IgD-negative memory B cell (primary cell): Measurements from ENCODE around the gene AHCTF1. TPM values are rescaled to one million over a fixed set of nuclear protein-coding genes. Genes with fewer than 3 reads are reported as not detected.
A peak's percentile ranks its signal among the peaks of the same experiment; 100 is the strongest.

Experiments used
- H3K27ac Mint-ChIP-seq, 3 donors: one replicate each; pipeline ENCODE4 v1.8.0; 2020 to 2022; ENCODE audit warnings: mild to moderate bottlenecking in 3 of 3, mixed read lengths in 3 of 3, moderate library complexity in 1 of 3
- H3K27me3 Mint-ChIP-seq: one replicate; pipeline ENCODE4 v1.8.0; 2021; ENCODE audit warnings: mixed read lengths
- H3K36me3 Mint-ChIP-seq: one replicate; pipeline ENCODE4 v1.8.0; 2020; ENCODE audit warnings: mild to moderate bottlenecking, mixed read lengths
- H3K4me1 Mint-ChIP-seq, 3 donors: one replicate each; pipeline ENCODE4 v1.8.0; 2020 to 2022; ENCODE audit warnings: mixed read lengths in 3 of 3, mild to moderate bottlenecking in 1 of 3
- H3K4me3 Mint-ChIP-seq, 4 donors: one replicate each; pipeline ENCODE4 v1.8.0; 2020 to 2022; ENCODE audit warnings: mild to moderate bottlenecking in 4 of 4, mixed read lengths in 4 of 4, moderate library complexity in 3 of 4
- H3K9me3 Mint-ChIP-seq, 3 donors: one replicate each; pipeline ENCODE4 v1.8.0; 2020 to 2021; ENCODE audit warnings: mixed read lengths in 3 of 3, mild to moderate bottlenecking in 1 of 3
- polyA plus RNA-seq: library from polyadenylated mRNA; unstranded; fragments of 300-500 nt; fragmentation: Illumina TruSeq; gene quantifications from one replicate; pipeline ENCODE4 v1.2.3, GENCODE V29; 2021

Gene AHCTF1
- polyA plus RNA-seq, 1 donor from 2014 or later = 16.0 TPM

DNA sequence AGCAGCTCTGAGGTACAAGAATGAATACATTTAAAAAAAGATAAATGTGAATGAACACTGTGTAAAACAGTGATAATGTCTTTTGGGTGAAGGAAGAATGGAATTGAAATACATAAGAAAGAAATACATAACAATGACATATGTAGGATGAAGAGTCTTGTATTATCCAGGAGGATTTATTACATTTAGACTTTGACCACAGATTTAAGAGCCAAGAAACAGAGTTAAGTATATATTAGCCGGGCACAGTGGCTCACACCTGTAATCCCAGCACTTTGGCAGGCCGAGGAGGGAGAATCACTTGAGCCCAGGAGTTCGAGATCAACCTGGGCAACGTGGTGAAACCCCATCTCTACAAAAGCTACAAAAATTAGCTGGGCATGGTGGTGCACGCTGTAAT lies 127.9 kb downstream of the AHCTF1 start:
- H3K4me1 Mint-ChIP-seq = peaks cover 0 to 4% (median 0%) of the 10 kb centered on the region in 3 donors
- H3K27me3 Mint-ChIP-seq = peaks cover 2% of the 10 kb centered on the region
- H3K36me3 Mint-ChIP-seq = no peaks in the 10 kb centered on the region
- no peak overlapping the region for H3K4me3 Mint-ChIP-seq
- H3K9me3 Mint-ChIP-seq = peaks cover 0 to 1% (median 0%) of the 10 kb centered on the region in 3 donors
- no peak overlapping the region for H3K27ac Mint-ChIP-seq

DNA sequence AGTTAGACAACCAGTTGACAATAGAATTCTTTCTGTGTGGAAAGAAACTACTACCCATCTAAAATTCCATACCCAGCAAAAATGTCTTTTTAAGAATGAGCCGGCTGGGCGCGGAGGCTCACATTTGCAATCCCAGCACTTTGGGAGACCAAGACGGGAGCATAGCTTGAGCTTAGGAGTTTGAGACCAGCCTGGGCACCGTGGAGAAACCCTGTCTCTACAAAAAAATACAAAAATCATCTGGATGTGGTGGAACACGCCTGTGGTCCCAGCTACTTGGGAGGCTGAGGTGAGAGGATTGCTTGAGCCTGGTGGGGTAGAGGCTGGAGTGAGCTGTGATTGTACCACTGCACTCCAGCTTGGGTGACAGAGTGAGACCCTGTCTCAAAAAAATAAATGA lies 128.4 kb downstream of the AHCTF1 start:
- H3K27me3 Mint-ChIP-seq = peaks cover 2% of the 10 kb centered on the region
- no peak overlapping the region for H3K27ac Mint-ChIP-seq
- peaks cover 0 to 1% (median 0%) of the 10 kb centered on the region in 3 donors for H3K9me3 Mint-ChIP-seq
- no peaks in the 10 kb centered on the region for H3K36me3 Mint-ChIP-seq
- peaks cover 0 to 4% (median 0%) of the 10 kb centered on the region in 3 donors for H3K4me1 Mint-ChIP-seq
- peak overlapping the region in 1 of 4 donors; percentile 35 for H3K4me3 Mint-ChIP-seq

DNA sequence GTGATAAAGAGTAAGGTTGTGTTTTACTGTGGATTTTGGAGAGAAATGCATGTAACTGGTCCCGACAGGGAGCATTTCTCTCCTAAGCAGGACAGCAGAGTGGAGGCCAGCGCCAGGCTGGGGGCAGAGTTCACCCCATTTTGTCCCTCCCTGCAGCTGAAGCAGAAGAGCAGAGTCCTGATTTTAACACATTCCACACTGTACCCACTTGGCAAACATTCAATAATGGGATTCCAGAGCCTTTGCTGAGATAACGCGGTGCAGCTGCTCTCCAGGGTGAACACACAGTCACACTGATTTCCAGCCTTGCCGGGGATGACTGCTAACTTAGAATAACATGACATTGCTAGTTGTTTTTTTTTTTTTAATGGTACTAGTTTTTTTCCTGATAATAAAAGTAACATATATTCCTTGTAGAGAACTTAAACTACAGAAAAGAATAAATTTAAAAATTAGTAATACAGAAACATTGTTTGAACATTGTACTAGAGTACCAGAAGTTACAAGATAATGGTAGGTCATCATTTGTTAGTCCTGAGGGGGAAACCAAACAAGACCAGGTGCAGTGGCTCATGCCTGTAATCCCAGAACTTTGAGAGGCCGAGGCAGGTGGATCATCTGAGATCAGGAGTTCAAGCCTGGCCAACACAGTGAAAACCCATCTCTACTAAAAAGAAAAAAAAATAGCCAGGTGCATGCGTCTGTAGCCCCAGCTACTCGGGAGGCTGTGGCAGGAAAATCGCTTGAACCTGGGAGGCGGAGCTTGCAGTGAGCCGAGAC lies 130.3 kb downstream of the AHCTF1 start:
- Mint-ChIP-seq H3K4me3 (no peak overlapping the region), H3K27ac (no peak overlapping the region), H3K9me3 (peaks cover 0 to 1% (median 0%) of the 10 kb centered on the region in 3 donors), H3K36me3 (no peaks in the 10 kb centered on the region), H3K4me1 (peaks cover 0 to 4% (median 0%) of the 10 kb centered on the region in 3 donors), H3K27me3 (no peaks in the 10 kb centered on the region)

DNA sequence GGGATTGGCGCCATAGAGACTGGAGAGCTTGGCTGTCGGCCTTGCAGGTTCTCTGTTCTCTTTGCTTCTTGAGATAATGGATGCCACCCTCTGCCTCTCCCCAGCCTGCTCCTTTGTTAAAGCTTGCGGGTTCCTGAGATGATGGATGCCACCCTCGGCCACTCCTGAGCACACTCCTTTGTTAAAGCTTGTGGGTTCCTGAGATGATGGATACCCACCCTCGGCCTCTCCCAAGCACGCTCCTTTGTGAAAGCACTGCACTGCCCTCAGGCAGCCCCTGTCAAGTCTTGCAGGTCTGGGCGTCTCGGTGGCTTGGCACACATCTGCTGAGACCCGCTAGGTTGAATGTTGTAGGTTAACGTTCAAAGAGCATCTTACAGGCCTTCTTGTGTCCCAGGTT lies 131.0 kb downstream of the AHCTF1 start:
- Mint-ChIP-seq H3K9me3 (peaks cover 0 to 1% (median 0%) of the 10 kb centered on the region in 3 donors), H3K4me3 (no peak overlapping the region), H3K4me1 (peaks cover 0 to 4% (median 0%) of the 10 kb centered on the region in 3 donors), H3K27ac (no peak overlapping the region), H3K27me3 (no peaks in the 10 kb centered on the region), H3K36me3 (no peaks in the 10 kb centered on the region)

DNA sequence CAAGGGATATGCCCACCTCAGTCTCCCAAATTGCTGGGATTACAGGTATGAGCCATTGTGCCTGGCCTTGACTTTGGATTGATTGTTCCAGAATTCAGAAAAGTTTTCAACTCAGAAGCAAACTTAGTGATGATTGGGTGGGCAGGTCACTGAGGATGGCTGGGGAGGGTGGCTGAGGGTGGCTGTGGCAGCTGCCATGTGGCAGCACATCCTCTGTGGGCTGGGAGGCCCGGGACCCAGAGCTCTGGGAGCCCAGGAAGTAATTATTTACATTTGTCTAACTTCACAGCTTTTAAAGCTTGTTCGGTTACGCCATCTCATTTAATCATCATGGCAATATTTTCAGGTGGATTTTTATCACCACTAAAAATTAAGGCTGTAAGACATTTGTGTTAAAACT lies 131.4 kb downstream of the AHCTF1 start:
- Mint-ChIP-seq H3K9me3 (peaks cover 0 to 1% (median 0%) of the 10 kb centered on the region in 3 donors), H3K36me3 (no peaks in the 10 kb centered on the region), H3K4me3 (no peak overlapping the region)

DNA sequence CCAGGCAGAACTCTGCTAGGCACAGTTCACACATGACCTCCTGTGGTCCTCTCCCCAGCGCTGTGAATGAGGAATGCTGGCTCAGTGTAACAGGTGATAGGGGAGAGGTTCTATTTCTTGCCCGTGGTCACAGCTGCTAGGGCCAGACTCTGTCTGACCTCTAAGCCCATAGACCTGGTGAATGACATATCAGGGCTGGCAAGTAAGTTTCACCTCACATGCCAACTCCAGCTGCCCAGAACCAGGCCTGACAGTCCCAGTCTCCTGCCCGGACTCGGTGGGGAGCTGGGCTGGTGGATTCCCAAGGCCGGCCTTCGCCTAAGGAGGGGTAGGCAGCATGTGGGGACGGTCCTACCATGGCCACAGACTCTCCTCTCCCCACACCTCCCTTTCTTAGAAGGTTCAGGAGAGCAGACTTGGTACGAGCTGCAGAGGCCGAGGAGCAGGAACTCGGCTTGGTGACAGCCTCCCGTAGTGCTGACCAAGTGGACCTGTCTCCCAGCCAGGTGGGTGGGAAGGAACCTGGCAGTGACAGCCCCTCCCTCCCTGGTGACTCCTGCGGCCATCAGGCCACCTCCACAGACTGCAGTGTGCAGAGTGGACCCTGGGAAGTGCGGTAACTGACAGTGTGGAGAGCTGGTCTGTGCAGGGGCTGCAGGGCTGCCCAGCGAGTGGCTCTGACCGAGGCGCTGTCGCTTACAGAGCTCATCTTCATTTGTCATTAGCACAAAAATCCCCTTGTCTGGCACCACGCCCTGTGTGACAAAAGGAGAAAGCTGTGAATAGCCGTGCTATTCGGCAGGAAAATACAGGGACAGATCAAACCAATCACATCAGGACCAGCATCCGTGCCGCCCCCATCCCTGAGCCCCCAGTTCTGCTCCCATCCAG lies 132.9 kb downstream of the AHCTF1 start:
- Mint-ChIP-seq H3K4me1 (no peaks in the 10 kb centered on the region), H3K4me3 (no peak overlapping the region), H3K9me3 (peaks cover 0 to 1% (median 0%) of the 10 kb centered on the region in 3 donors), H3K36me3 (no peaks in the 10 kb centered on the region), H3K27me3 (no peaks in the 10 kb centered on the region), H3K27ac (no peak overlapping the region)

More for the DNA sequence above, 131.4 kb downstream of the AHCTF1 start:
- Mint-ChIP-seq H3K27ac (no peak overlapping the region), H3K27me3 (no peaks in the 10 kb centered on the region), H3K4me1 (peaks cover 0 to 4% (median 0%) of the 10 kb centered on the region in 3 donors)

DNA sequence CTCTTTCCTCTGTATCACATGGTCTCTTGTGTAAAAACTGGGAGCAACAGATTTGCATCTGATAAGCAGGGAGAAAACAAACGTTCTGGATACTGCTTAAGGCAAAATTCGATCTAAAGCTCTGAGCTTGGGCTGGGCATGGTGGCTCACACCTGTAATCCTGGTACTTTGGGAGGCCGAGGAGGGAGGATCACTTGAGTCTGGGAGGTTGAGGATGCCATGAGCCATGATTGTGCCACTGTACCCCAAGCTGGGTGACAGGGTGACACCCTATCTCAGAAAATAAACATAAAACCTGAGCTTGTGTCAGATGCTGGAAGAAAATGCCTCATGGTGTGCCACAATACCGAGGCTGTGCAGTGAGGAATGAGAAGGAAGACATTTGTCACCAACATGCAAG lies 133.6 kb downstream of the AHCTF1 start:
- Mint-ChIP-seq H3K27me3 (no peaks in the 10 kb centered on the region), H3K4me3 (no peak overlapping the region), H3K9me3 (peaks cover 0 to 1% (median 0%) of the 10 kb centered on the region in 3 donors), H3K4me1 (no peaks in the 10 kb centered on the region), H3K27ac (no peak overlapping the region), H3K36me3 (no peaks in the 10 kb centered on the region)

DNA sequence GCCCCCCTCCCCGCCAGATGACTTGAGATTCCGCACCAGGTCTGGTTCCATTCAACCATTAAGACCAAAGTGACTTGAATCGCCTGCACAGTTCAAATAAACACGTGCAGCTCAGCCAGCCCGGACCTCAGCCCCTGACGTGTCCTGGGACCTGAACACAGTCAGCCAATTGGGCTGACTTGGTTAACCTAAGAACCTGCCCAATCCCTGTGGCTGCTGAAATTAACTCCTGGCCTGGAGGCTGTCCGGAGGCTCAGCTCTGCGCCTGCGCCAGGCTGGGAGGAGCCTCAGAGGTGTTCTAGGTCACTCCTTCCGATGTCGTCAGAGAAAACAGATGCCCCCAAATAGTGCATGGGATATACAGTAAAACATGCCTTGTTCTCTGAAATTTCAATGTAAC lies 134.2 kb downstream of the AHCTF1 start:
- no peak overlapping the region for H3K4me3 Mint-ChIP-seq
- peaks cover 0 to 1% (median 0%) of the 10 kb centered on the region in 3 donors for H3K9me3 Mint-ChIP-seq
- H3K36me3 Mint-ChIP-seq = no peaks in the 10 kb centered on the region
- H3K27ac Mint-ChIP-seq = no peak overlapping the region
- no peaks in the 10 kb centered on the region for H3K27me3 Mint-ChIP-seq
- H3K4me1 Mint-ChIP-seq = no peaks in the 10 kb centered on the region

DNA sequence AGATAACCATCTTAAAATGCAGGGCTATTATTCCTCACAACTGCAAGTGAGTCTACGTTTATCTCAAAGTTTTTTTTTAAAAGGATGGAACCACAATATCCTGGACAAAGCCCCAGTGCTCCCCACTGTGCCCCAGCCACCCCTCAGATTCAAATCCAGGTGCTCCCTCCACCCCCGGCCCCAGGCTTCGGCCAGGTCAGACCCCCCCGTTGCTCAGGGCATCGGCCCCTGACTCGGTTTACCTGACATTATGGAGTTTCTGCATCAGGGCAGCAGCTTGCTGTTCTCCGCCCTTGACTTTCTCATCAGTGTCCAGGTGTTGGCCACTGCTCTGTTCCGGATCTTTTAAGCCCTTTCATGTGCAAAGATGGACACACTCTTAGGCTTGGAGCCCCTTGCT lies 134.6 kb downstream of the AHCTF1 start:
- no peak overlapping the region for H3K27ac Mint-ChIP-seq
- no peaks in the 10 kb centered on the region for H3K9me3 Mint-ChIP-seq
- no peaks in the 10 kb centered on the region for H3K27me3 Mint-ChIP-seq
- H3K36me3 Mint-ChIP-seq = no peaks in the 10 kb centered on the region
- H3K4me3 Mint-ChIP-seq = no peak overlapping the region
- no peaks in the 10 kb centered on the region for H3K4me1 Mint-ChIP-seq

DNA sequence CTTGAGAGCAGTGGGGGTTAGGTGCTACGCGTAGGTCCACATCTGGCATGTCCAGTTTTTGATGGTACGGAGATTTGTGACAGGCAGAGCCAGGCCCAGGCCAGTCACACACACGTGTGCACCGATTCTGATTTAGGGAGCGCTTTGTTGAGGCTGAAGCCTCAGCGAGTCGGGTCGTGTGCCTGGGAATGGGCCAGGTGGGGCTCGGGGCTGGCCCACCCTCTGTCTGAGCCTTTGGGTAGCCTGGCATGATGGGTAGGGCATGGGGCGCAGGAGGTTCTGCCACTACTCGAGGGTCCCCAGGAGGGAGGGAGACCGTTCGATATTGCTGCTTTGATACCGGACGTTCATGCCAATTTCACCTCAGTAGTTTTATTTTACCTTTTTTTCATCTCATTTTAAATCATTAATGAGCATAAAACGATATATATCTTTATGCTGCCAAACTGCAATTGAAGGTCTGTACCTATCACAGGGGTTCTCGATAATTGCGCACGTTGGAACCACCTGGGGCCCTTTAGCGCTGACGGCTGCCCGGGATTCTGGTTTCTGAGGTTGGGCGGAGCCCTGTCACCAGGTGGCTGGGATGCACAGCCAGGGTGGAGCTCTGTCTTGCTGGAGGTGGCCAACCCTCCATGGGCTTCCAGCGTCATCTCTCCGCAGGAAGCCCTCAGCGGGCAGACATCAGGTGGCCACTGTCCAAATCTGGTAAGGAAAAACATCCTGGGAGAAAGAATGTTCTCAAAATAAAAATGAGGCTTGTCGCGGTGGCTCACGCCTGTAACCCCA lies 135.6 kb downstream of the AHCTF1 start:
- peak overlapping the region in 1 of 4 donors; percentile 34 for H3K4me3 Mint-ChIP-seq
- no peaks in the 10 kb centered on the region for H3K27me3 Mint-ChIP-seq
- H3K27ac Mint-ChIP-seq = no peak overlapping the region
- no peaks in the 10 kb centered on the region for H3K9me3 Mint-ChIP-seq
- H3K36me3 Mint-ChIP-seq = no peaks in the 10 kb centered on the region
- H3K4me1 Mint-ChIP-seq = no peaks in the 10 kb centered on the region

DNA sequence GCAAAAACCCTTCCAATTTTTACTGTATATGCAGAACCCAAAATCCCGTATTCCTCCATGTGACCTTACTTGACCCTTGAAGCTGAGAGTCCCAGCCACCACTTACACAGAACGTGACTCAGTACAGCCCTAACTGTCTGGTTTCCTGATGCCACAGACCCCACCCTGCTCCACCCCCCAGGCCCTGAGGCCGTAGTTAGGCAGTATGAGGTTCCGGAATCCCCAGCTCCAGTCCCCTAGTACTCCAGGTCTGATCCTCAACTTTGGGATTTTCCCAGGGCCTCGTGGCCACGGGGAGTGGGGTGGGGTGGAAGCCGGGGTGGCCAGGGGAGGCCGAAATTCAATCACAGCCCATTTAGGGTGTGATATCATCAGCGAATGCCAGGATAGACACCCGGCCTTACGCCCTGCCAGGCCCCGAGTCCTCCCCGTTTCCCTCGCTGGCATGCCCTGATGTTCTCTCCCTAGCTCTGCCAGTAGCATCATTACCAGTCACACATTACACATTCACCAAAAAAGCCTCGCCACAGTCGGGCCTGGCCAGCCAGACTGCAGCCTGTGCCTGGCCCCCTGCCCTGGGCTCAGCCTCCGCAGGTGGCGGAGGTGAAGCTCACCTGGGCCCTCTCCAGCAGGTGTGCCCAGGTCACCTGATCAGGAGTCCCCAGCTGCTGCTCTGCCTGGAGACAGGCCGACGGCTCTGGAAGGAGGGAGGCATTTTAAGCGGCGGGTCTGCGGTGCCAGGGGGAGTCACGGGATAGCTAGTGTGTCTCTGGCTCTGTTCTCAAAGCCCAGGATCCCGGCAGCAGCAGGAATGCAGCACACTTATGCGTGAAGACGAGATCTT lies 136.7 kb downstream of the AHCTF1 start:
- Mint-ChIP-seq H3K4me1 (no peaks in the 10 kb centered on the region), H3K9me3 (no peaks in the 10 kb centered on the region), H3K4me3 (no peak overlapping the region), H3K36me3 (no peaks in the 10 kb centered on the region), H3K27me3 (no peaks in the 10 kb centered on the region), H3K27ac (no peak overlapping the region)

DNA sequence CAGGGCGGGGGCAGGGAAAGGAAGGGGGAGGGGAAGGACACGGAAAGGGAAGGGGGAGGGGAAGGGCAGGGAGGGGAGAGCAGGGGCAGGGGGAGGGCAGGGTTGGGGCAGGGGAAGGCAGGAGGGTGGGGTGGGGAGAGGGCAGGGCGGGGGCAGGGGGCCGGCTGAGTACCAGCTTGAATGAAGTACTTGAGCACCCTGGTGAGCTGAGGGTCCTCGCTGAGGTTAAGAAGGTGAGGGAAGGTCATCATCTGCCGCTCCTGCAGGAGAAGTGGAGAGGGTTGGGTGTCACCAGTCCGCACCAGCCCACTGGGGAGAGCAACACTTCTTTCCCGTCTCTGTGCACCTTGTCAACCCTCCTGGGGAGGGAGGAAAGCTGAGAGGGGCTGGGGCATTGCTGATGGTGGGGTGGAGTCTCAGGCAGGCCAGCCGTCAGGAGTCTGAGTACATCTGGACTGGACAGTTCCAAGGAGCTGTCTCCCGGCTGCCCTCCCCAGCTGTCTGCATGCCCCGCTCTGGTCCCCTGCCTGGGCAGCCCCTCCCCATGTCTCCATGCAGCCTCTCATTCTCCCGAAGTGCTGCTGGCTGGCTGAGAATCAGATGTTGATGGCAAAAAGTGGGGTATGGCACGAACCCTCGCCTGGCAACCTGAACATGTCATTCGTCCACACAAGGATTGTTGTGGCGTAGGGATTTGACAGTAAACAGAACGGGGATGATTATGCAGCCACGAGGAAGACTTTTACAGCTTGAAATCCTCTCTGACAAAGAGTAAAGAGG lies 137.5 kb downstream of the AHCTF1 start:
- no peak overlapping the region for H3K4me3 Mint-ChIP-seq
- no peak overlapping the region for H3K27ac Mint-ChIP-seq
- H3K9me3 Mint-ChIP-seq = no peaks in the 10 kb centered on the region
- no peaks in the 10 kb centered on the region for H3K27me3 Mint-ChIP-seq
- no peaks in the 10 kb centered on the region for H3K36me3 Mint-ChIP-seq
- peaks cover 0 to under 1% (median under 1%) of the 10 kb centered on the region in 3 donors for H3K4me1 Mint-ChIP-seq

DNA sequence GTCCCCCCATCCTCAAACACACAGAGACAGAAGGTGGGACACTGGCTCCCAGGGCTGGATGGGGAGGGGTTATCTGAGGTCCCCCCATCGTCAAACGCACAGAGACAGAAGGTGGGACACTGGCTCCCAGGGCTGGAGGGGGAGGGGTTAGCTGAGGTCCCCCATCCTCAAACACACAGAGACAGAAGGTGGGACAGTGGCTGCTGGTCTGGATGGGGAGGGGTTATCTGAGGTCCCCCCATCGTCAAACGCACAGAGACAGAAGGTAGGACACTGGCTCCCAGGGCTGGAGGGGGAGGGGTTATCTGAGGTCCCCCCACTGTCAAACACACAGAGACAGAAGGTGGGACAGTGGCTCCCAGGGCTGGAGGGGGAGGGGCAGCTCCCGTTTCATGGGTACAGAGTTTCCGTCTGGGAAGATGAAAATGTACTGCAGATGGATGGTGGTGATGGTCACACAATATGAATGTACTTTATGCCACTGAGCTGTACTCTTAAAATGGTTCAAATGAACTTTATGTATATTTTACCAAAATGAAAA lies 138.3 kb downstream of the AHCTF1 start:
- Mint-ChIP-seq H3K9me3 (no peaks in the 10 kb centered on the region), H3K36me3 (no peaks in the 10 kb centered on the region), H3K4me1 (peaks cover 0 to 2% (median 1%) of the 10 kb centered on the region in 3 donors), H3K4me3 (no peak overlapping the region), H3K27ac (no peak overlapping the region), H3K27me3 (peaks cover 2% of the 10 kb centered on the region)
